HG03432 (cell line): ENCODE measurements around the gene POFUT2.

ENCODE experiments used
- ATAC-seq: cut with Tn5 transposase; IDR thresholded peaks from one replicate; pipeline ENCODE4 v1.9.1; 2021; ENCODE audit warnings: mild to moderate bottlenecking, moderate library complexity; ENCODE audit not compliant: unreplicated experiment

Gene POFUT2

GRCh38 chr21:45284456-45284741 is 3.3 kb downstream of the POFUT2 start:
- no peak for ATAC-seq

- no peak for ATAC-seq
Observed at GRCh38 chr21:45283611-45284455, 3.9 kb downstream of the POFUT2 start.

- ATAC-seq: no peak
Observed at GRCh38 chr21:45283035-45283610, 4.6 kb downstream of the POFUT2 start.

GRCh38 chr21:45282283-45283034 is 5.2 kb downstream of the POFUT2 start:
- ATAC-seq: no peak

GRCh38 chr21:45281411-45282282 is 6.0 kb downstream of the POFUT2 start:
- no peak for ATAC-seq

- ATAC-seq: no peak
Observed at GRCh38 chr21:45280969-45281368, 6.7 kb downstream of the POFUT2 start.

GRCh38 chr21:45280178-45280821 is 7.4 kb downstream of the POFUT2 start:
- ATAC-seq: no peak

- no peak for ATAC-seq
Observed at GRCh38 chr21:45279446-45280177, 8.1 kb downstream of the POFUT2 start.

GRCh38 chr21:45278156-45278911 is 9.4 kb downstream of the POFUT2 start:
- ATAC-seq: no peak

GRCh38 chr21:45277101-45278045 is 10.3 kb downstream of the POFUT2 start:
- ATAC-seq: no peak

GRCh38 chr21:45276596-45276995 is 11.1 kb downstream of the POFUT2 start:
- no peak for ATAC-seq

- ATAC-seq: no peak
Observed at GRCh38 chr21:45270306-45270821, 17.3 kb downstream of the POFUT2 start.

GRCh38 chr21:45269861-45270260 is 17.8 kb downstream of the POFUT2 start:
- no peak for ATAC-seq

GRCh38 chr21:45267390-45267760 is 20.3 kb downstream of the POFUT2 start:
- no peak for ATAC-seq

- ATAC-seq: no peak
Observed at GRCh38 chr21:45266518-45267389, 20.9 kb downstream of the POFUT2 start.

GRCh38 chr21:45265721-45266517 is 21.8 kb downstream of the POFUT2 start:
- ATAC-seq: no peak
